Type B pancreatic cell (in vitro differentiated cells): Measurements from ENCODE around the gene NFASC. TPM values are rescaled to one million over a fixed set of nuclear protein-coding genes. Genes with fewer than 3 reads are reported as not detected.

Experiments used
- DNase-seq: peaks from one replicate; pipeline ENCODE4 v3.0.0; 2021; ENCODE audit warnings: mixed read lengths; ENCODE audit not compliant: unreplicated experiment; ENCODE audit errors: extremely low spot score
- H3K27ac Mint-ChIP-seq: 2 replicates; pipeline ENCODE4 v1.8.0; 2021; ENCODE audit warnings: mild to moderate bottlenecking, mixed read lengths
- H3K27me3 Mint-ChIP-seq: 2 replicates; pipeline ENCODE4 v1.8.0; 2021; ENCODE audit warnings: mixed read lengths
- H3K36me3 Mint-ChIP-seq: 2 replicates; pipeline ENCODE4 v1.8.0; 2021; ENCODE audit warnings: mixed read lengths
- H3K4me1 Mint-ChIP-seq: one replicate; pipeline ENCODE4 v1.8.0; 2021; ENCODE audit warnings: mixed read lengths; ENCODE audit not compliant: unreplicated experiment
- H3K4me3 Mint-ChIP-seq: 2 replicates; pipeline ENCODE4 v1.8.0; 2021; ENCODE audit warnings: mild to moderate bottlenecking, mixed read lengths
- H3K9me3 Mint-ChIP-seq: 2 replicates; pipeline ENCODE4 v1.8.0; 2021; ENCODE audit warnings: mixed read lengths
- CTCF ChIP-seq: fragments of 200-600 bp; sonication (generic); conservative IDR thresholded peaks from 2 replicates; pipeline ENCODE4 v1.5.0; 2021; ENCODE audit warnings: antibody characterized with exemption, mild to moderate bottlenecking
- total RNA-seq: library from RNA; stranded (reverse); gene quantifications from 2 replicates; pipeline ENCODE4 v1.2.1, GENCODE V29; 2021; ENCODE audit warnings: low replicate concordance

NFASC gene
- total RNA-seq, 1 donor from 2014 or later: 16.4 TPM

DNA sequence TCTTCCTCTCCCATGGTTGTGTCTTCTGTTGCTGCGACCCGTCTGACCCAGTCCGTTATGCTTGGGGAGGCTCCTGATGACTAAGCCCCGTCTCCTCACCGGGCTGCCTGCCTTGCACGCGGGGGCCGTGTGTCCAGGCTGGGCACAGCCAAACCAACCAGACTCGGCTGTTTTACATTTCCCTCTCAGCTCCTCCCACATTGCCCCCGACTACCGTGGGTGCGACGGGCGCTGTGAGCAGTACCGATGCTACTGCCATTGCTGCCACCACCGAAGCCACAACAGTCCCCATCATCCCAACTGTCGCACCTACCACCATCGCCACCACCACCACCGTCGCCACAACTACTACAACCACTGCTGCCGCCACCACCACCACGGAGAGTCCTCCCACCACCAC is 126.3 kb downstream of the NFASC start:
- H3K27me3 Mint-ChIP-seq: peaks cover 58% of the 10 kb centered on the region
- H3K36me3 Mint-ChIP-seq: no peaks in the 10 kb centered on the region
- no peaks in the 10 kb centered on the region for H3K9me3 Mint-ChIP-seq
- no peak overlapping the region for H3K27ac Mint-ChIP-seq
- peaks cover 16% of the 10 kb centered on the region for H3K4me1 Mint-ChIP-seq
- no peak for DNase-seq
- TF ChIP-seq CTCF: no peak
- no peak overlapping the region for H3K4me3 Mint-ChIP-seq

DNA sequence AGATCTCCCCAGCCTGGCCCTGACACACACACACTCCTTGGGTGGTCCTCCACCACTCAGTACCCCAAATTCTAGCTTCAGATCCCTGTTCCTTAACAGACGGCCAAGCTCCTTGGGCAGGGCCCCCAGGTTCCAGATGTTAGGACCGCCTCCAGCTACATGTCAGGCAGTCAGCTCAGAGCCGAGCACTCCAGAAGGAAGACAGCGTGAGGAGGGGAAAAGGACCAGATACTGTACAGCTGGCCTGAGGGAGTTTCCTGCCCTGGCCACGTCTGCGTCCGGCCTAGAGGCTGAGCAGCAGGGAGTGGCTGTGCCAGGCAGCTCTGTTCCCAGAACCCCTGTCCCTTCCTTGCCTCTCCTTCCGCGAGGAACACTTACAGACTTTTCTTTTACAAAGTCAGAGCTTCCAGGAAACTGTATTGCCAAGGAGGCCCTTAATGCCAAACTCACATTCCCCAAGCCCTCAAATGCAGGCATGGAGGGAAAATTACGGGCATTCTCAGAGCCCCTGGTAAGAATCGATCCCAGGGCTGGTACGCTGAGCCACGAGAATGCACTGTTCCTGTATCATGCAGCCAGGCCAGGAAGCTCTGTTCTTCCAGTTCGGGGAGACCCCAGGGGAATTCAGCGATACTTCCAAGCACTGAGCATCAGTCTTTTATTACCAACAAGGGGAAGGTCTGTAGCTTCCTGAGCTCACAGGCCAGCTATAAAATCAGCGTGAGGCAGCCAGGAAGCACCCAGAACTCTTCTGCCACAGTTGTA is 127.1 kb downstream of the NFASC start:
- Mint-ChIP-seq H3K4me3 (no peak overlapping the region), H3K4me1 (peaks cover 17% of the 10 kb centered on the region), H3K36me3 (no peaks in the 10 kb centered on the region), H3K27ac (no peak overlapping the region), H3K27me3 (peaks cover 56% of the 10 kb centered on the region), H3K9me3 (no peaks in the 10 kb centered on the region)
- no peak for TF ChIP-seq CTCF
- no peak for DNase-seq

GRCh38 chr1:205001162-205001561 is 130.5 kb downstream of the NFASC start:
- no peak for TF ChIP-seq CTCF
- Mint-ChIP-seq H3K27ac (no peak overlapping the region), H3K4me3 (no peak overlapping the region), H3K4me1 (peaks cover 20% of the 10 kb centered on the region), H3K27me3 (peaks cover 43% of the 10 kb centered on the region), H3K36me3 (no peaks in the 10 kb centered on the region), H3K9me3 (no peaks in the 10 kb centered on the region)
- DNase-seq: no peak

DNA sequence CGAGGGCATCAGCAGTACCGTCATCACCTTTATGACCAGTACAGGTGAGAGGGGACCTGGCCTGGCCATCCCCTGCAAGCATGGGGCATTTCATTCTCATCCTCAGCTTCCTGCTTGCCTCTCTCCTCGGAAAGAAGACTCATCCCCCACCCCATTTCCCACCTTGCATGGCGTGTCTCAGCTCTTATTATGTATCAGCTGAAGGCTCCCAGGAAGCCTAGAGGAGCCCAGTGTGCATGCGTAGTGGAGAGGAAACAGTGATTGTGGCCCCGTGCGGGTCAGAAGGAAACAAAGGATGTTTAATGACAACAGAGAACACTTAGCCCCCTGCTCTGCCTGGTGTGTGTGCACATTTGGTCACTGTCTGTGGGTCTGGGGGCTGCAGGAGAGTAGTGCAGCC is 132.0 kb downstream of the NFASC start:
- Mint-ChIP-seq H3K4me3 (no peak overlapping the region), H3K27me3 (peaks cover 49% of the 10 kb centered on the region), H3K9me3 (no peaks in the 10 kb centered on the region), H3K4me1 (peaks cover 20% of the 10 kb centered on the region), H3K27ac (no peak overlapping the region), H3K36me3 (no peaks in the 10 kb centered on the region)
- no peak for DNase-seq
- no peak for TF ChIP-seq CTCF

- no peak overlapping the region for H3K4me3 Mint-ChIP-seq
- H3K27me3 Mint-ChIP-seq: peaks cover 50% of the 10 kb centered on the region
- peaks cover 20% of the 10 kb centered on the region for H3K4me1 Mint-ChIP-seq
- no peak for TF ChIP-seq CTCF
- no peak overlapping the region for H3K27ac Mint-ChIP-seq
- DNase-seq: no peak
- no peaks in the 10 kb centered on the region for H3K9me3 Mint-ChIP-seq
- no peaks in the 10 kb centered on the region for H3K36me3 Mint-ChIP-seq
Observed at GRCh38 chr1:205003358-205004131, 132.9 kb downstream of the NFASC start.
